SK-N-SH treated with all-trans-retinoic acid at 6 μM for 48 hours (cell line): Measurements from ENCODE around the gene NYAP2.

Experiments used
- ARNTL ChIP-seq: fragments of 450-650 bp; formaldehyde crosslinking; IDR thresholded peaks from 2 replicates; pipeline ENCODE4 v1.5.0; 2020; ENCODE audit warnings: low read depth, mild to moderate bottlenecking, moderate library complexity, borderline replicate concordance
- BACH2 ChIP-seq: fragments of 250-450 bp; sonication (Bioruptor Pico); IDR thresholded peaks from 2 replicates; pipeline ENCODE4 v1.9.0; 2021; ENCODE audit warnings: mild to moderate bottlenecking, borderline replicate concordance
- CREB5 ChIP-seq: fragments of 250-450 bp; sonication (Bioruptor Pico); IDR thresholded peaks from 2 replicates; pipeline ENCODE4 v1.5.1; 2020; ENCODE audit warnings: low read depth, mild to moderate bottlenecking, moderate library complexity
- CSDC2 ChIP-seq: fragments of 250-450 bp; sonication (Bioruptor Pico); IDR thresholded peaks from 2 replicates; pipeline ENCODE4 v1.5.0; 2020; ENCODE audit warnings: mild to moderate bottlenecking, moderate library complexity
- CSRNP3 ChIP-seq: fragments of 250-450 bp; sonication (Bioruptor Pico); IDR thresholded peaks from 2 replicates; pipeline ENCODE4 v1.5.1; 2021; ENCODE audit warnings: mild to moderate bottlenecking, moderate library complexity
- PATZ1 ChIP-seq: fragments of 250-450 bp; sonication (Bioruptor Pico); IDR thresholded peaks from 2 replicates; pipeline ENCODE4 v1.8.0; 2020; ENCODE audit warnings: mild to moderate bottlenecking, moderate library complexity, borderline replicate concordance
- RARB ChIP-seq: fragments of 250-450 bp; sonication (Bioruptor Pico); IDR thresholded peaks from 2 replicates; pipeline ENCODE4 v1.8.0; 2021; ENCODE audit warnings: mild to moderate bottlenecking, moderate library complexity
- TCF4 ChIP-seq: fragments of 250-450 bp; sonication (Bioruptor Pico); IDR thresholded peaks from 2 replicates; pipeline ENCODE4 v1.8.0; 2021; ENCODE audit warnings: mild to moderate bottlenecking, moderate library complexity, borderline replicate concordance
- TOX ChIP-seq: fragments of 250-450 bp; sonication (Bioruptor Pico); IDR thresholded peaks from 2 replicates; pipeline ENCODE4 v1.8.0; 2021; ENCODE audit warnings: mild to moderate bottlenecking, moderate library complexity, borderline replicate concordance
- TSHZ2 ChIP-seq: fragments of 250-450 bp; sonication (Bioruptor Pico); IDR thresholded peaks from 2 replicates; pipeline ENCODE4 v1.5.0; 2020; ENCODE audit warnings: mild to moderate bottlenecking, moderate library complexity
- ZC3H10 ChIP-seq: fragments of 250-450 bp; sonication (Bioruptor Pico); IDR thresholded peaks from 2 replicates; pipeline ENCODE4 v1.5.1; 2021; ENCODE audit warnings: mild to moderate bottlenecking, moderate library complexity
- ZFP3 ChIP-seq: fragments of 250-450 bp; sonication (Bioruptor Pico); IDR thresholded peaks from 2 replicates; pipeline ENCODE4 v1.5.0; 2020; ENCODE audit warnings: mild to moderate bottlenecking, moderate library complexity
- ZNF565 ChIP-seq: fragments of 450-650 bp; formaldehyde crosslinking; conservative IDR thresholded peaks from 2 replicates; pipeline ENCODE4 v1.5.0; 2020; ENCODE audit warnings: low read depth, mild to moderate bottlenecking, moderate library complexity
- ZNF70 ChIP-seq: fragments of 450-650 bp; formaldehyde crosslinking; IDR thresholded peaks from 2 replicates; pipeline ENCODE4 v1.5.0; 2020; ENCODE audit warnings: mild to moderate bottlenecking, moderate library complexity

GRCh38 chr2:225640550-225640949 is 241.0 kb downstream of the NYAP2 start:
- TF ChIP-seq TOX (CRISPR knock-in tag) (no peak), BACH2 (CRISPR knock-in tag) (no peak), PATZ1 (CRISPR knock-in tag) (no peak), ARNTL (CRISPR knock-in tag) (no peak), CREB5 (CRISPR knock-in tag) (no peak), ZNF565 (no peak), RARB (CRISPR knock-in tag) (no peak), CSDC2 (CRISPR knock-in tag) (no peak), ZFP3 (CRISPR knock-in tag) (no peak), ZNF70 (CRISPR knock-in tag) (no peak), TCF4 (CRISPR knock-in tag) (no peak), ZC3H10 (CRISPR knock-in tag) (no peak), CSRNP3 (no peak), TSHZ2 (CRISPR knock-in tag) (no peak)
